WI38 (cell line): ENCODE results near the gene HEXIM2.

Source experiments
- H3K4me3 ChIP-seq: 2 replicates; pipeline ENCODE4 v1.5.1; 2011; ENCODE audit warnings: low read depth, mild to moderate bottlenecking, control low read depth, low read length
- TF ChIP-seq, protein P1 (sequence below): IDR thresholded peaks from 2 replicates; pipeline ENCODE4 v1.5.1; 2012; ENCODE audit warnings: low read depth, mild to moderate bottlenecking, control low read depth, low read length

The HEXIM2 gene

GRCh38 chr17:45116434-45117016 is 45.1 kb upstream of the HEXIM2 start:
- TF ChIP-seq, protein P1, sequence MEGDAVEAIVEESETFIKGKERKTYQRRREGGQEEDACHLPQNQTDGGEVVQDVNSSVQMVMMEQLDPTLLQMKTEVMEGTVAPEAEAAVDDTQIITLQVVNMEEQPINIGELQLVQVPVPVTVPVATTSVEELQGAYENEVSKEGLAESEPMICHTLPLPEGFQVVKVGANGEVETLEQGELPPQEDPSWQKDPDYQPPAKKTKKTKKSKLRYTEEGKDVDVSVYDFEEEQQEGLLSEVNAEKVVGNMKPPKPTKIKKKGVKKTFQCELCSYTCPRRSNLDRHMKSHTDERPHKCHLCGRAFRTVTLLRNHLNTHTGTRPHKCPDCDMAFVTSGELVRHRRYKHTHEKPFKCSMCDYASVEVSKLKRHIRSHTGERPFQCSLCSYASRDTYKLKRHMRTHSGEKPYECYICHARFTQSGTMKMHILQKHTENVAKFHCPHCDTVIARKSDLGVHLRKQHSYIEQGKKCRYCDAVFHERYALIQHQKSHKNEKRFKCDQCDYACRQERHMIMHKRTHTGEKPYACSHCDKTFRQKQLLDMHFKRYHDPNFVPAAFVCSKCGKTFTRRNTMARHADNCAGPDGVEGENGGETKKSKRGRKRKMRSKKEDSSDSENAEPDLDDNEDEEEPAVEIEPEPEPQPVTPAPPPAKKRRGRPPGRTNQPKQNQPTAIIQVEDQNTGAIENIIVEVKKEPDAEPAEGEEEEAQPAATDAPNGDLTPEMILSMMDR, result no peak
- H3K4me3 ChIP-seq, result no peak overlapping the region

- TF ChIP-seq, protein P1, result no peak
These were observed 44.3 kb upstream of the HEXIM2 start for GRCh38 chr17:45117334-45117733.

DNA sequence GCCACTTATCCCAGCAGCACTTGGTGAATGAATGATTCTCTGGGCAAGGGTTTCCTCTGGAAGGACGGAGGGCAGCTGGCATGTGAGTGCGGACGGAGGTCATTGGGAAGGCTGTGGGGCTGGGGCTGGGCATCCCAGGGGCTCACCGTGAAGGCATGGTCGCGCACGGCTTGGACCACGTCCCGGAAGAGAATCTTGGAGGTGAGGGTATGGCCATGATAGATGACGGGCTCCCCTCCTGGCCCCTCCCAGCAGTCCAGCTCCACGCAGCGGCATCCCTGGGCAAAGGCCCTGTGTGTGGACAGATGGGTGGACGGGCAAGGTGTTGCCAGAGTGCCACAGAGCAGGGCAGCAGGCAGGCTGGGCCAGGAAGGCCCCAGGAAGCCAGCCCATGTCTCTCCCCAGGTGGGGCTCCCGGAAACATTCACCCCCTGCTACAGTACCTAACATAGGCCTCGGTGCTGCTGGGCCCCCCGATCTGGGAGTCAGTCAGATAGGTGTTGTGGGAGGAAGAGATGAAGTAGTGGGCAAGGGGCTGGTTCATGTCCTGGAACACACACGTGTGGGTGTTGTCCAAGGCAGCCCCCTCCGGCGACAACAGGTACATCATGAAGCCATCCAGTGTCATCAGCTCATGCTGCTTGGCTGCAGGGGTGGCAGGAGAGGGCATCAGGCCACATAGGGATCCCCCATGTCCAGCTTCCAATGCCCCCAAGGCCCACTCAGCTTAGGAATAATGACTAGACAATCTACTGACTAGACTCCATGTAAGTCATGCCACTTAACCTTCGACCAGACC is 43.6 kb upstream of the HEXIM2 start:
- no peak overlapping the region for H3K4me3 ChIP-seq
- TF ChIP-seq, protein P1, result no peak

More at GRCh38 chr17:45117334-45117733, 44.3 kb upstream of the HEXIM2 start:
- no peak overlapping the region for H3K4me3 ChIP-seq

DNA sequence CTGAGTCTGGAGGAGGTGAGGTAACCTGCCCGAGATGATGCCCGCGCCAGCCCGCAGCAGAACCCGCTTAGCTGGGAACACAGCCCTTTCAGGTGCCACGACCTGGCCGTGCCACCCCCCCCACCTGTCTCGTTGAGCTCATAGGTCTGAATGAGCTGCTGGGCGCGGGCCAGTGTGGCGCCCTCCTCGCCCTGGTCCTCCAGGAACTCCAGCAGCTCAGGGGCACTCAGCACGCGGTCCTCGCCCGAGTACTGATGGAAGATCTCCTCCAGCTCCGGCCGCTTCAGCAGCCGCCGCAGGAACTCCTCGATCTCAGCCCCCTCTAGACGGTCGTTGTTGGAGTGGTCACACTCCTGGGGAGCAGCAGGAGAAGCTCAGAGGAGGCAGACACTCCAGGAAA is 43.0 kb upstream of the HEXIM2 start:
- no peak overlapping the region for H3K4me3 ChIP-seq
- TF ChIP-seq, protein P1, result no peak

GRCh38 chr17:45119964-45120363 is 41.7 kb upstream of the HEXIM2 start:
- TF ChIP-seq, protein P1, result no peak
- no peak overlapping the region for H3K4me3 ChIP-seq

- TF ChIP-seq, protein P1, result no peak
These were observed 41.1 kb upstream of the HEXIM2 start for GRCh38 chr17:45120558-45120957.

GRCh38 chr17:45121055-45121454 is 40.6 kb upstream of the HEXIM2 start:
- no peak overlapping the region for H3K4me3 ChIP-seq
- TF ChIP-seq, protein P1, result no peak

More at GRCh38 chr17:45120558-45120957, 41.1 kb upstream of the HEXIM2 start:
- no peak overlapping the region for H3K4me3 ChIP-seq
